CD4-positive, alpha-beta T cell treated with Interferon alpha-2 for 1 hour (primary cell): ENCODE data around the gene ZNF524.

Experiments used
- DNase-seq, 2 donors: peaks; one replicate each; pipeline ENCODE4 v3.0.0-alpha.2; 2020 to 2022

Gene ZNF524

DNA sequence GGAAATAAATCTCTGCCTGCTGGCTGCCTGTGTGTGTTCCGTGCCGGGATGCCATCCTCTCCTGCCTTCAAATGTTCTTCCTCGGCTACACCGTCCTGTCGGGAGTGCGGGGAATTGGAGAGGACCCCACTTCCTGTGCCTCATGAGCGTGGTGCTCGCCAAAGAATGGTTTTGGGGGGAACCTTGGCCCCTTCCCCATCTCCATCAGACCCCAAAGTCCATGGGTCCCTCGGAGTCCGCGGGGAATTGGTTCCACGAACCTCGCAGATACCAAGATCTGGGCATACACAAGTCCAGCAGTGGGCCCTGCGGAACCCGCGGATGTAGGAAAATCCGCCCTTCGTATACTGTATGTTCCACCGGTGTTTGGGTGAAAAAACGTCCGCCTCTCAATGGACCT is 3.0 kb downstream of the ZNF524 start:
- DNase-seq: no peak

GRCh38 chr19:55603581-55604292 is 3.6 kb downstream of the ZNF524 start:
- no peak for DNase-seq

- DNase-seq: peak; percentile 98 to 99
Observed at GRCh38 chr19:55605207-55605636, 5.1 kb downstream of the ZNF524 start.

GRCh38 chr19:55605637-55606470 is 5.8 kb downstream of the ZNF524 start, which contains the start of gene ZNF865:
TSS of gene ZNF865 (plus strand) at chr19:55605647. CDS start at chr19:55613619, 7,972 bp downstream.
- DNase-seq: peak; percentile 68 to 75

DNA sequence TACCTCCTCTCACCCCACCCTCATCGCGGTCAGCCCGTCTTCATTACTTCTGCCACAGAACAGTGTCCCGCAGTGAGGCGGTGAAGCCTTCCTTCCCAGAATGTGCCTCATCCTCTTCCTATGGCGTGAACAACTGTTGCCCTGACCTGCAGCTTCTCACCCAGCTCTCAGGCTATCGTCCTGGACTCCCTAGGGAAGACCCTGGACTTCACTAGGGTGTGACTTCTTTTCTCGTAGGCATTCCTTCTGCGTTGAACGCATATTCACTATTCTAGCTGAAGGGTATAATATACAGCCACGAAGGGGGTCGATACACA is 6.3 kb downstream of the ZNF524 start:
- DNase-seq: no peak

DNA sequence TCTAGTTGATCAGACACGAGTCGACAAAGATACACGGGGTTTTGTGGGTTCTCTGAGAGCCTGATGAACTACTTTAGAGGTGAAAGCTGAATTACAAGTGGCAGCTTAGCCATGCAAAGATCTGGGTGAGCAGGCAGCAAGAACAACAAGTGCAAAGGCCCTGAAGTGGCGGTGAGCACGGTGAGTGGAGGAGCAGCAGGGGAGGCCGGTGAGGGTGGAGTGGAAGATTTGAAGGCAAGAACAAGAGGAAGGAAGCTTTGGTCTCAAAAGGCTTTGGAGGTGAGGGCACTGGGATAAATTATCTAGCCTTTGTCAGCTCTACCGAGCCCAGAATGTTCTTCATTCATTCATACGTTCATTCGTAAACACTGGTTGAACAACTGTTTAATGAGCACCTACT is 6.7 kb downstream of the ZNF524 start:
- DNase-seq: no peak

GRCh38 chr19:55609326-55609725 is 9.2 kb downstream of the ZNF524 start:
- no peak for DNase-seq

- no peak for DNase-seq
Observed at GRCh38 chr19:55611300-55611982, 11.4 kb downstream of the ZNF524 start.

DNA sequence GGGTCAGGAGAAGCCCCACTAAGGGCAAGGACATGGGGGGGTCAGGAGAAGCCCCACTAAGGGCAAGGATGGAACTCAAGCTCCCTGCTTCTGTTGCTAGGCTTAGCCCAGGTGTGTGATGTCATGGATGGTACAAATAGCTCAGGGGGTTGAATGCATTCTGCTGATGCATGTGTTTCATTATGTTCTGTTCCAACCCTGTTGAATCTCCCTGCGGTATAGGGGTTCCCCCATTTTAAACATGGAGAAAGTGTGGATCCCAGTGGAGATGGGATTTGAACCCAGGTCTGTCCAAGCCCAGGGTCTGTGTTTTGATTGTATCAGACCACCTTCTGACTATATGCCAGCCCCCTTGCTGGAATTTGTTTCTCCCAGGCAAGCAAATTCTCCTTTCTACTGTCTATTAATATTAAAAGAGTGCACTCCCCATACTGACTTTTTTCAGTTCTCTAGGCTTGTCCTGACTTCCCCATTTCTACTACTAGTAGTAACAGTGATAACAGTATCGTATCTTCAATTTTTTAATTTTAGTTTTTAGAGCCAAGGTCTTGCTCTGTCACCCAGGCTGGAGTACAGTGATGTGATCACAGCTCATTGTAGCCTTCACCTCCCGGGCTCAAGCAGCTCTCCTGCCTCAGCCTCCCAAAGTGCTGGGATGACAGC is 12.0 kb downstream of the ZNF524 start:
- no peak for DNase-seq

DNA sequence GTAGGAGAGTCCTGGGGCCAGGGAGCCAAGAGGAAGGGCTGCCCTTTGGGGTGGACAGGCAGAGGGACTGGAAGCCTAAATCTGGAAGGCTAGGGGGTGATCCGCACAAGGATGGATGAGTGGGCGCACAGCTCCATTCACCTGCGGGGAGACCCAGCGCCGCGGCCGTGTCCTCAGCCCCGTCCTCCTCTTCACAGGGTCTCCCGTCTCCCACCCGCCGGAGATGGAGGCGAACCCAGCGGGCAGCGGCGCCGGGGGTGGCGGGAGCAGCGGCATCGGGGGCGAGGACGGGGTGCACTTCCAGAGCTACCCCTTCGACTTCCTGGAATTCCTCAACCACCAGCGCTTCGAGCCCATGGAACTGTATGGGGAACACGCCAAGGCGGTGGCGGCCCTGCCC is 13.3 kb downstream of the ZNF524 start:
- no peak for DNase-seq

- DNase-seq: no peak
Observed at GRCh38 chr19:55613930-55614710, 14.0 kb downstream of the ZNF524 start.

DNA sequence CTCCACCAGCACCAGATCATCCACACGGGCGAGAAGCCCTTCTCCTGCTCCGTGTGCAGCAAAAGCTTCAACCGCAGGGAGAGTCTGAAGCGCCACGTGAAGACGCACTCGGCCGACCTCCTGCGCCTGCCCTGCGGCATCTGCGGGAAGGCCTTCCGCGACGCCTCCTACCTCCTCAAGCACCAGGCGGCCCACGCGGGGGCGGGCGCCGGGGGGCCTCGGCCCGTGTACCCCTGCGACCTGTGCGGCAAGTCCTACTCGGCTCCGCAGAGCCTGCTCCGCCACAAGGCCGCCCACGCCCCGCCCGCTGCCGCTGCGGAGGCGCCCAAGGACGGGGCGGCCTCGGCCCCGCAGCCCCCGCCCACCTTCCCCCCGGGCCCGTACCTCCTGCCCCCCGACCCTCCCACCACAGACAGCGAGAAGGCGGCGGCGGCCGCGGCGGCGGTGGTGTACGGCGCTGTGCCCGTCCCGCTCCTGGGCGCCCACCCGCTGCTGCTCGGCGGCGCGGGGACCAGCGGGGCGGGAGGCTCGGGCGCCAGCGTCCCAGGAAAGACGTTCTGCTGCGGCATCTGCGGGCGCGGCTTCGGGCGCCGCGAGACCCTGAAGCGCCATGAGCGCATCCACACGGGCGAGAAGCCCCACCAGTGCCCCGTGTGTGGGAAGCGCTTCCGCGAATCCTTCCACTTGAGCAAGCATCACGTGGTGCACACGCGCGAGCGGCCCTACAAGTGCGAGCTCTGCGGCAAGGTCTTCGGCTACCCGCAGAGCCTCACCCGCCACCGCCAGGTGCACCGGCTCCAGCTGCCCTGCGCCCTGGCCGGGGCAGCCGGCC is 14.8 kb downstream of the ZNF524 start:
- no peak for DNase-seq

DNA sequence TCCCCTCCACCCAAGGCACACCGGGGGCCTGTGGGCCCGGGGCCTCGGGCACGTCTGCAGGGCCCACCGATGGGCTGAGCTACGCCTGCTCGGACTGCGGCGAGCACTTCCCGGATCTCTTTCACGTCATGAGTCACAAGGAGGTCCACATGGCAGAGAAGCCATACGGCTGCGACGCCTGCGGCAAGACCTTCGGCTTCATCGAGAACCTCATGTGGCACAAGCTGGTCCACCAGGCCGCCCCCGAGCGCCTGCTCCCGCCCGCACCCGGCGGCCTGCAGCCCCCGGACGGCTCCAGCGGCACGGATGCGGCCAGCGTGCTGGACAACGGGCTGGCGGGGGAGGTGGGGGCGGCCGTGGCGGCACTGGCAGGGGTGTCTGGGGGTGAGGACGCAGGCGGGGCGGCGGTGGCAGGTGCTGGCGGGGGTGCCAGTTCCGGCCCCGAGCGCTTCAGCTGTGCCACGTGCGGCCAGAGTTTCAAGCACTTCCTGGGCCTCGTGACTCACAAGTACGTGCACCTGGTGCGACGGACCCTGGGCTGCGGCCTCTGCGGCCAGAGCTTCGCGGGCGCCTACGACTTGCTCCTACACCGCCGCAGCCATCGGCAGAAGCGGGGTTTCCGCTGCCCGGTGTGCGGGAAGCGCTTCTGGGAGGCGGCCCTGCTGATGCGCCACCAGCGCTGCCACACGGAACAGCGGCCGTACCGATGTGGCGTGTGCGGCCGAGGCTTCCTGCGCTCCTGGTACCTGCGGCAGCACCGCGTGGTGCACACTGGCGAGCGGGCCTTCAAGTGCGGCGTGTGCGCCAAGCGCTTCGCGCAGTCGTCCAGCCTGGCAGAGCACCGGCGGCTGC is 15.7 kb downstream of the ZNF524 start:
- DNase-seq: no peak

- DNase-seq: no peak
Observed at GRCh38 chr19:55616395-55616875, 16.3 kb downstream of the ZNF524 start.

- no peak for DNase-seq
Observed at GRCh38 chr19:55617426-55617825, 17.3 kb downstream of the ZNF524 start.

DNA sequence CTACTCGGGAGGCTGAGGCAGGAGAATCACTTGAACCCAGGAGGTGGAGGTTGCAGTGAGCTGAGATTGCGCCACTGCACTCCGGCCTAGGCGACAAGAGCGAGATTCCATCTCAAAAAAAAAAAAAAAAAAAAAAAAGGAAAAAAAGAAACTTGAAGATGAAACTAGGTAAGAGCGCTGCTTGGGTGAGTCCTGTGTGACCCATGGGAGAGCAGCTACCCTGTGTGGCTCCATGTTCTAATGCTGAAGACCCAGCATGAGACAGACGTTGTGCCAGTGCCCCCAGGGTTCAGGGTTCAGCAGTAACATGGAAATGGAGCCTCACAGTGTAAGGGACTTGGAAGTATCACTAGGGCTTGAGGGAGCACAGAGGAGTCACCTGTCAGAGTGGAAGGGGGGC is 18.3 kb downstream of the ZNF524 start:
- DNase-seq: no peak

- DNase-seq: no peak
Observed at GRCh38 chr19:55619286-55619685, 19.2 kb downstream of the ZNF524 start.

GRCh38 chr19:55620410-55621204 is 20.5 kb downstream of the ZNF524 start:
- DNase-seq: peak in 1 of 2 donors; percentile 42

DNA sequence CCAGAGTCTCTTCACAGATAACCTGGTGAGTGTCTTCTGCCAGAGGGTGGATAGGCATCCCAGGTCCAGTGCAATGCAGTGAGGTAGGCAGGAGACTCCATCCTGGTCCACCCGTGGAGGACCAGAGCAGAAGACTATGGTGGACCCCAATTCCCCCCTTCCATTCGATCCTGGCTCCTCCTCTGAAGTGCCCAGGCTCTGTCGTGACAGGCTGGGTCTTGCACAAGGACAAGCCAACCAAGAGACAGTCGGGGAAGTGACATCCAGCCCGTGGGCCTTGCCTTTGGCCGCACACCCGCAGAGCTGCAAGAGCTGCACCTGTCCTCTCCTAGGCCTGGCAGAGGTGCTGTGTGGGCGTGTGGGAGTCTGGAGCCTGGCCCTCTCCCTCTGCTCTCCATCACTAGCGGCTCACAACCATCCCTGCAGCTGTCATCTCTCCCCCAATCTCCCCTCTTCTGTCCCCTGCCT is 21.2 kb downstream of the ZNF524 start:
- DNase-seq: no peak
